GM12878 (cell line): ENCODE results near the gene LDLR. TPM values are rescaled to one million over a fixed set of nuclear protein-coding genes. Genes with fewer than 3 reads are reported as not detected.

ENCODE experiments used
- BCLAF1 ChIP-seq: fragments of 450-650 bp; IDR thresholded peaks from 2 replicates; pipeline ENCODE4 v1.6.1; 2017; ENCODE audit warnings: antibody characterized with exemption, mild to moderate bottlenecking, moderate library complexity
- CBX5 ChIP-seq: sonication (generic); IDR thresholded peaks from 2 replicates; pipeline ENCODE4 v1.6.1; 2016; ENCODE audit warnings: low read depth, moderate library complexity, mild to moderate bottlenecking, inconsistent platforms
- CREB1 ChIP-seq: IDR thresholded peaks from 2 replicates; pipeline ENCODE4 v1.6.1; 2012; ENCODE audit warnings: low read depth, mild to moderate bottlenecking, inconsistent platforms
- ELK1 ChIP-seq: IDR thresholded peaks from 2 replicates; pipeline ENCODE4 v1.6.1; 2012; ENCODE audit warnings: low read depth, low read length, improper control_type of control experiment
- EZH2 ChIP-seq: IDR thresholded peaks from 2 replicates; pipeline ENCODE4 v1.6.1; 2012; ENCODE audit warnings: low read depth, mild to moderate bottlenecking, control low read depth, inconsistent platforms, low read length, borderline replicate concordance; ENCODE audit not compliant: control insufficient read depth
- HDGF ChIP-seq: fragments of 450-650 bp; IDR thresholded peaks from 2 replicates; pipeline ENCODE4 v1.6.1; 2016; ENCODE audit warnings: antibody characterized with exemption
- KDM1A ChIP-seq: fragments of 200-600 bp; sonication (generic); IDR thresholded peaks from 2 replicates; pipeline ENCODE4 v1.6.1; 2016; ENCODE audit warnings: borderline replicate concordance
- MTA3 ChIP-seq: IDR thresholded peaks from 2 replicates; pipeline ENCODE4 v1.6.1; 2012; ENCODE audit warnings: low read length, inconsistent platforms, borderline replicate concordance
- NFIC ChIP-seq: IDR thresholded peaks from 2 replicates; pipeline ENCODE4 v1.6.1; 2012; ENCODE audit warnings: low read depth, mild to moderate bottlenecking, inconsistent platforms, low read length, moderate library complexity
- POLR2A ChIP-seq: IDR thresholded peaks from 2 replicates; pipeline ENCODE4 v1.6.1; 2011; ENCODE audit warnings: low read depth, mild to moderate bottlenecking, low read length
- PRDM15 ChIP-seq: fragments of 450-650 bp; formaldehyde crosslinking; IDR thresholded peaks from 2 replicates; pipeline ENCODE4 v1.4.0; 2020; ENCODE audit warnings: mild to moderate bottlenecking, moderate library complexity
- RBBP5 ChIP-seq: fragments of 200-600 bp; sonication (generic); conservative IDR thresholded peaks from 2 replicates; pipeline ENCODE4 v1.6.1; 2016
- SIX5 ChIP-seq: IDR thresholded peaks from 2 replicates; pipeline ENCODE4 v1.6.1; 2011; ENCODE audit warnings: mild to moderate bottlenecking, low read depth, low read length, moderate library complexity; ENCODE audit not compliant: severe bottlenecking
- SKIL ChIP-seq: fragments of 450-650 bp; IDR thresholded peaks from 2 replicates; pipeline ENCODE4 v1.6.1; 2017; ENCODE audit warnings: mild to moderate bottlenecking, low read depth, inconsistent platforms; ENCODE audit not compliant: poor library complexity, severe bottlenecking
- SPI1 ChIP-seq: IDR thresholded peaks from 2 replicates; pipeline ENCODE4 v1.6.1; 2011; ENCODE audit warnings: low read depth, mild to moderate bottlenecking, low read length, moderate library complexity, borderline replicate concordance; ENCODE audit not compliant: insufficient read depth
- TCF12 ChIP-seq: IDR thresholded peaks from 2 replicates; pipeline ENCODE4 v1.6.1; 2011; ENCODE audit warnings: low read depth, mild to moderate bottlenecking, low read length
- ZBTB4 ChIP-seq: fragments of 450-650 bp; formaldehyde crosslinking; IDR thresholded peaks from 2 replicates; pipeline ENCODE4 v1.4.0; 2022; ENCODE audit warnings: mild to moderate bottlenecking, moderate library complexity
- polyA plus RNA-seq, 11 experiments: library from polyadenylated mRNA; depleted of rRNA in 4 of 11; unstranded in 6 of 11; stranded (reverse) in 5 of 11; fragments of >200 nt; fragmentation: Nextera tagmentation in 4 of 11; fragmentation: Illumina TruSeq in 1 of 11; extraction: Ambion mirVana in 4 of 11; extraction: Trizol in 1 of 11; gene quantifications; 1 replicate in 1 of 11; 2 replicates in 10 of 11; pipeline versions ENCODE4 v1.2.1 to v1.2.3, GENCODE V29; 2011 to 2016; ENCODE audit warnings: inconsistent platforms in 2 of 11, missing spikeins in 2 of 11, low read depth in 1 of 11
- total RNA-seq, 4 experiments: library from RNA; depleted of rRNA in 3 of 4; stranded (reverse); fragments of >200 nt in 3 of 4; fragmentation: Illumina TruSeq in 1 of 4; extraction: Trizol in 1 of 4; gene quantifications; 2 replicates each; pipeline versions ENCODE4 v1.2.1 to v1.2.3, GENCODE V29; 2013 to 2021

LDLR gene
- total and polyA plus RNA-seq, 10 of the 15 experiments (the other 5 are each of a cell fraction or from before 2014, with no cell fraction given): 11.3 to 59.2 (median 27.3) TPM

- TF ChIP-seq BCLAF1: no peak
- no peak for TF ChIP-seq PRDM15 (CRISPR knock-in tag)
- TF ChIP-seq ZBTB4 (CRISPR knock-in tag): no peak
- no peak for TF ChIP-seq KDM1A
- no peak for TF ChIP-seq SPI1
- no peak for TF ChIP-seq RBBP5
- TF ChIP-seq ELK1: no peak
- TF ChIP-seq CBX5: no peak
- no peak for TF ChIP-seq SIX5
- TF ChIP-seq HDGF: no peak
- TF ChIP-seq CREB1: peak; percentile 75
- TF ChIP-seq SKIL: peak; percentile 7
- TF ChIP-seq POLR2A: peak; percentile 94
- TF ChIP-seq TCF12: no peak
- TF ChIP-seq MTA3: no peak
- no peak for TF ChIP-seq EZH2
- no peak for TF ChIP-seq NFIC
These were observed 66.3 kb downstream of the LDLR start, which contains the start of gene SPC24 (continued) for GRCh38 chr19:11155373-11156120.
